ENCODE results near the gene SKA2.

Gene SKA2, protein sequence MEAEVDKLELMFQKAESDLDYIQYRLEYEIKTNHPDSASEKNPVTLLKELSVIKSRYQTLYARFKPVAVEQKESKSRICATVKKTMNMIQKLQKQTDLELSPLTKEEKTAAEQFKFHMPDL

GRCh38 chr17:59154721-59155438 lies at the start of gene SKA2:
Gene SKA2, minus strand, starts transcription at chr17:59155186. Its CDS starts 23 bp downstream, at chr17:59155163.
- Histone ChIP-seq H3K36me3 (no peaks in the 10 kb centered on the region), H3K4me1 (ENCODE audit: control insufficient read depth in 1 of 2, insufficient read depth in 1 of 2, low read depth in 1 of 2, low read length in 1 of 2) (peaks cover 20 to 26% of the 10 kb centered on the region in 2 experiments), H3K4me3 (ENCODE audit: low read depth in 1 of 2, low read length in 1 of 2) (peak within 1 kb of the TSS; percentile 92 to 98), H3K27ac (peak within 1 kb of the TSS; percentile 75), H3K9me3 (no peaks in the 10 kb centered on the region), H3K27me3 (no peaks in the 10 kb centered on the region)
- no peak for TF ChIP-seq CTCF (IDR thresholded peaks at IDR 0.05)

DNA sequence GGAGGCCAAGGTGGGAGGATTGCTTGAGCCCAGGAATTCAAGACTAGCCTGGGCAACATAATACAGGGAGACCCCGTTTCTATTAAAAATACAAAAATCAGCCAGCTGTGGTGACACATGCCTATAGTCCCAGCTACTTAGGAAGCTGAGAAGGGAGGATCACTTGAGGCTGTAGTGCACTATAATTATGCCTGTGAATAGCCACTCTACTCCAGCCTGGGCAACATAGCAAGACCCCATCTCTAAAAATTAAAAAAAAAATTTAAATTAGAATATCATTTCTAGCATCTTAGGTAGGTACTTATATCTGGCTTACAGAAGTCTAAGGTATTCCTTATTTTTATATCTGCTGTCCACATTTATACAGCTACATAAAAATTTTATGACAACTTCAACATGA lies 47.3 kb upstream of the SKA2 start:
- Histone ChIP-seq H3K27me3 (no peaks in the 10 kb centered on the region), H3K36me3 (peaks cover 57% of the 10 kb centered on the region), H3K4me1 (ENCODE audit: control insufficient read depth in 1 of 2, insufficient read depth in 1 of 2, low read depth in 1 of 2, low read length in 1 of 2) (no peaks in the 10 kb centered on the region), H3K9me3 (no peaks in the 10 kb centered on the region), H3K27ac (no peak overlapping the region), H3K4me3 (ENCODE audit: low read depth in 1 of 2, low read length in 1 of 2) (no peak overlapping the region)
- TF ChIP-seq CTCF (IDR thresholded peaks at IDR 0.05) = no peak

GRCh38 chr17:59199398-59199797 lies 44.4 kb upstream of the SKA2 start:
- Histone ChIP-seq H3K27me3 (no peaks in the 10 kb centered on the region), H3K9me3 (no peaks in the 10 kb centered on the region), H3K4me1 (ENCODE audit: control insufficient read depth in 1 of 2, insufficient read depth in 1 of 2, low read depth in 1 of 2, low read length in 1 of 2) (no peaks in the 10 kb centered on the region), H3K36me3 (peaks cover 73% of the 10 kb centered on the region), H3K4me3 (ENCODE audit: low read depth in 1 of 2, low read length in 1 of 2) (no peak overlapping the region), H3K27ac (no peak overlapping the region)
- no peak for TF ChIP-seq CTCF (IDR thresholded peaks at IDR 0.05)

DNA sequence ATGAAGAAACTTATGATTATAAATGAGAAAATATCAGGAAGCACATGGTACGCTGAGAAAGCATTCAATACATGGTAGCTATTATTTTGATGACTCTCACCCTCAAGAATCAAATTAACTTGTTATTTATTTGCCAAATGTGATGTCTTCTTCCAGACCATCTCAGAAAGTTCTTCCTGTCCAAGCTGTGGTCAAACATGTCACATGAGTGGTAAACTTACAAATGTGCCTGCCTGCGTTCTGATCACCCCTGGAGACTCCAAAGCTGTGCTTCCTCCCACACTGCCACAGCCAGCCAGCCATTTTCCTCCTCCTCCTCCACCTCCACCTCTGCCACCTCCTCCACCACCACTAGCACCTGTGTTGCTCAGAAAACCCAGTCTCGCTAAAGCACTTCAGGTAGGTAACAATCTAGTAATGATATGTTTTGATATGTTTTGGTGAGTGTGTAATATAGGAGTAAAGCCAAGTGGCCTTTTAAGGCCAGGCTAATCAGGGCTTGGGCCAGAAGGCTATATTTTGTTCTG lies 38.4 kb upstream of the SKA2 start:
- Histone ChIP-seq H3K27me3 (no peaks in the 10 kb centered on the region), H3K27ac (no peak overlapping the region), H3K9me3 (no peaks in the 10 kb centered on the region), H3K4me1 (ENCODE audit: control insufficient read depth in 1 of 2, insufficient read depth in 1 of 2, low read depth in 1 of 2, low read length in 1 of 2) (no peaks in the 10 kb centered on the region), H3K4me3 (ENCODE audit: low read depth in 1 of 2, low read length in 1 of 2) (no peak overlapping the region), H3K36me3 (peaks cover 58% of the 10 kb centered on the region)
- no peak for TF ChIP-seq CTCF (IDR thresholded peaks at IDR 0.05)

DNA sequence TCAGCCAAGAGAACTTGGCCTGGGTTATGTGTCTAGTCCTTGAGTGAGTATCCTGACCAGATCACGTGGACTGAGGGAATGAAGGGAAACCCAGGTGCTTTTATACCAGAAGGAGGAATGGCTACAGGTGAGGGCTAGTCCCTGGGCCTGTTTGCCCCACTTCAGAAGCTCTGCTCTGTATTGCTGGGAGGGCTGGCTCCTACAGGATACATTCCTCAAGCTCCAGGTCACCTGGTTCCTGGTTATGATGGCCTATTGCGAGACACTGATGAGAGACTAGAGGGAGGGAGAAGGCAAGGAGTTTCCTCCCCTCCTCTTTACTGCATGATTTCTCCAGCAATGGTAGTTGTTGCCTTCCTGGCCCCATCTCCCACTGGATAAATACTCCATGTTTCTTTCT lies 35.8 kb upstream of the SKA2 start:
- Histone ChIP-seq H3K4me3 (ENCODE audit: low read depth in 1 of 2, low read length in 1 of 2) (no peak overlapping the region), H3K36me3 (peaks cover 51% of the 10 kb centered on the region), H3K4me1 (ENCODE audit: control insufficient read depth in 1 of 2, insufficient read depth in 1 of 2, low read depth in 1 of 2, low read length in 1 of 2) (no peaks in the 10 kb centered on the region), H3K27me3 (no peaks in the 10 kb centered on the region), H3K27ac (no peak overlapping the region), H3K9me3 (no peaks in the 10 kb centered on the region)
- TF ChIP-seq CTCF (IDR thresholded peaks at IDR 0.05) = no peak

All from neutrophil (primary cell).